HG02588 (cell line): ENCODE results near the gene ACBD7.

Source experiments
- ATAC-seq: cut with Tn5 transposase; IDR thresholded peaks from one replicate; pipeline ENCODE4 v1.9.1; 2021; ENCODE audit warnings: mild to moderate bottlenecking, moderate library complexity; ENCODE audit not compliant: unreplicated experiment

Gene ACBD7

GRCh38 chr10:15092855-15093408 lies 4.4 kb upstream of the ACBD7 start:
- ATAC-seq = no peak

- no peak for ATAC-seq
Observed at GRCh38 chr10:15091418-15091817, 2.8 kb upstream of the ACBD7 start.

GRCh38 chr10:15084502-15084922 lies 4.1 kb downstream of the ACBD7 start:
- ATAC-seq = no peak

GRCh38 chr10:15083674-15084501 lies 4.7 kb downstream of the ACBD7 start:
- no peak for ATAC-seq

- no peak for ATAC-seq
Observed at GRCh38 chr10:15075421-15075820, 13.2 kb downstream of the ACBD7 start.

GRCh38 chr10:15072358-15072757 lies 16.2 kb downstream of the ACBD7 start:
- no peak for ATAC-seq

- no peak for ATAC-seq
Observed at GRCh38 chr10:15069230-15069629, 19.3 kb downstream of the ACBD7 start.

- ATAC-seq = no peak
Observed at GRCh38 chr10:15068802-15069201, 19.8 kb downstream of the ACBD7 start.

- no peak for ATAC-seq
Observed at GRCh38 chr10:15067154-15067553, 21.4 kb downstream of the ACBD7 start.

- ATAC-seq = no peak
Observed at GRCh38 chr10:15060638-15061037, 27.9 kb downstream of the ACBD7 start.

GRCh38 chr10:15059914-15060313 lies 28.7 kb downstream of the ACBD7 start:
- no peak for ATAC-seq

GRCh38 chr10:15058689-15059088 lies 29.9 kb downstream of the ACBD7 start:
- ATAC-seq = no peak

GRCh38 chr10:15053061-15053460 lies 35.5 kb downstream of the ACBD7 start:
- ATAC-seq = no peak

- ATAC-seq = no peak
Observed at GRCh38 chr10:15052121-15052520, 36.5 kb downstream of the ACBD7 start.

- ATAC-seq = no peak
Observed at GRCh38 chr10:15049533-15049932, 39.0 kb downstream of the ACBD7 start.

GRCh38 chr10:15046626-15047025 lies 42.0 kb downstream of the ACBD7 start:
- no peak for ATAC-seq

GRCh38 chr10:15045380-15045779 lies 43.2 kb downstream of the ACBD7 start:
- no peak for ATAC-seq

GRCh38 chr10:15043674-15044073 lies 44.9 kb downstream of the ACBD7 start, which contains the start of gene OLAH:
OLAH (plus strand) TSS chr10:15043943; CDS start chr10:15047289, 3,346 bp downstream.
- ATAC-seq = no peak

GRCh38 chr10:15038416-15038815 lies 50.2 kb downstream of the ACBD7 start:
- ATAC-seq = no peak

GRCh38 chr10:15037691-15038090 lies 50.9 kb downstream of the ACBD7 start:
- ATAC-seq = no peak

- ATAC-seq = no peak
Observed at GRCh38 chr10:15035385-15036301, 52.9 kb downstream of the ACBD7 start.
